ENCODE results near the gene ZNHIT1. TPM values are rescaled to one million over a fixed set of nuclear protein-coding genes. Genes with fewer than 3 reads are reported as not detected.
A peak's percentile ranks its signal among the peaks of the same experiment; 100 is the strongest.
"Not testable (repeated sequence)": the region's sequence is repeated elsewhere in the genome, so short reads cannot be mapped to it uniquely, and the experiment has no call there.

ZNHIT1 gene
- total RNA-seq, 1 donor from 2014 or later = 51.9 TPM

DNA sequence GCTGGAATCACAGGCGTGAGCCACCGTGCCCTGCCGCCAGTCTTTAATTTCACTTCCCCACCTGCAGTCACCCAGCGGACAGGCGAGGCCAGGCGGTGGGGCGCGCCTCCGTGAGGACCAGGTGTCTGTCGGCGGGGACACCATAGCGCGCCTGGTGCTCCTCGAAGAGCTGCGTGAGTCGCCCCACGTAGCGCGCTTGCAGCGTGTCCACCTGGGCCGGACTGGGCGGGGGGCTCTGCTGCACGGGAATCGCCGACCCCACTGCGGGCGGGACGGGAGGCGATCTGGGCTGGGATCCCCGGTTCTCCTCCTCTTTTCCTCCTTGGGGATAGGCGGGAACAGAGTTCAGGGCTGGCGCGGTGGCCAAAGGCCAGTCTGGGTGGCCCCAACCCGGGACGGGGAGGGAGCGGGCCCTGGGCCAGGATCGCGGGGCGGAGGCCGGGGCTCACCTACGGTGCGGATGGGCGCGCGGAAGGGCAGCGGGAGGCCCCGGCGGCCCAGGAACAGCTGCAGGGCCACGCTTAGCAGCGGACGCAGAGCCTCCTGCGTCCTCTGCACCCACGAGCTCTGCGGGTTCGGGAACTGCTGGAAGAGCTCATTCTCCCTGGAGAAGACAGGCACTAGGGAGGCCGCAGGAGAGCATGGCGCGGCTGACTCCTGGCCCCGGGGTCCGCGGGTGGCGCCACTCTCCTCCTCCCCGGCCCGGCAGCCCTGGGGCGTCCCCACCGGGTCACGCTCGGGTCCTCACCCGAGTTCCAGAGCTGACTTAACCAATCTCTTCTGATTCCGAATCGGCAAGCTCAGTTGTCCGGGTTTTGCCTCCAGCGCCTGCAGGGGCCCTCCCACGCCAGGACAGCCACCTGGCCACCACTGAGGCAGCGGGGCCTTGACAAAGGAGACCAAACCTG is 16.0 kb upstream of the ZNHIT1 start:
- peaks cover 48% of the 10 kb centered on the region for H3K27me3 ChIP-seq
- intact Hi-C loops (cut with DNase I) = no loop called here

DNA sequence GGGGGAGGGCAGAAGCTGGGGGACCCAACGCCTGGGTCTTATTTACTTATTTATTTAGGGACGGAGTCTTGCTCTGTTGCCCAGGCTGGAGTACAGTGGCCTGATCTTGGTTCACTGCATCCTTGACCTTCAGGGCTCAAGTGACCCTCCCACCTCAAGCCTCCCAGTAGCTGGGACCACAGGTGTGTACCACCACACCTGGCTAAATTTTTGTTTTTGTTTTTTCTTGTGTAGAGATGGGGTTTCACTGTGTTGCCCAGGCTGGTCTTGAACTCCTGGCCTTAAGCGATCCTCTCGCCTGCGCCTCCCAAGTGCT is 15.4 kb upstream of the ZNHIT1 start:
- H3K27me3 ChIP-seq = peaks cover 48% of the 10 kb centered on the region
- H3K9me3 ChIP-seq = no peaks in the 10 kb centered on the region
- no peak overlapping the region for H3K4me3 ChIP-seq
- intact Hi-C loops (cut with DNase I) = no loop called here
- peaks cover 4% of the 10 kb centered on the region for H3K36me3 ChIP-seq
- H3K27ac ChIP-seq = no peak overlapping the region
- TF ChIP-seq, protein P1, sequence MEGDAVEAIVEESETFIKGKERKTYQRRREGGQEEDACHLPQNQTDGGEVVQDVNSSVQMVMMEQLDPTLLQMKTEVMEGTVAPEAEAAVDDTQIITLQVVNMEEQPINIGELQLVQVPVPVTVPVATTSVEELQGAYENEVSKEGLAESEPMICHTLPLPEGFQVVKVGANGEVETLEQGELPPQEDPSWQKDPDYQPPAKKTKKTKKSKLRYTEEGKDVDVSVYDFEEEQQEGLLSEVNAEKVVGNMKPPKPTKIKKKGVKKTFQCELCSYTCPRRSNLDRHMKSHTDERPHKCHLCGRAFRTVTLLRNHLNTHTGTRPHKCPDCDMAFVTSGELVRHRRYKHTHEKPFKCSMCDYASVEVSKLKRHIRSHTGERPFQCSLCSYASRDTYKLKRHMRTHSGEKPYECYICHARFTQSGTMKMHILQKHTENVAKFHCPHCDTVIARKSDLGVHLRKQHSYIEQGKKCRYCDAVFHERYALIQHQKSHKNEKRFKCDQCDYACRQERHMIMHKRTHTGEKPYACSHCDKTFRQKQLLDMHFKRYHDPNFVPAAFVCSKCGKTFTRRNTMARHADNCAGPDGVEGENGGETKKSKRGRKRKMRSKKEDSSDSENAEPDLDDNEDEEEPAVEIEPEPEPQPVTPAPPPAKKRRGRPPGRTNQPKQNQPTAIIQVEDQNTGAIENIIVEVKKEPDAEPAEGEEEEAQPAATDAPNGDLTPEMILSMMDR (IDR thresholded peaks at IDR 0.05) = no peak
- no peak for DNase-seq
- peaks cover 6% of the 10 kb centered on the region for H3K4me1 ChIP-seq
- no peak for ATAC-seq

More for the DNA sequence above, 16.0 kb upstream of the ZNHIT1 start:
- no peak for DNase-seq
- peak; percentile 39 for ATAC-seq
- H3K36me3 ChIP-seq = no peaks in the 10 kb centered on the region
- H3K9me3 ChIP-seq = no peaks in the 10 kb centered on the region
- H3K4me3 ChIP-seq = no peak overlapping the region
- TF ChIP-seq, protein P1 (IDR thresholded peaks at IDR 0.05) = no peak
- H3K27ac ChIP-seq = no peak overlapping the region
- H3K4me1 ChIP-seq = peaks cover 6% of the 10 kb centered on the region

DNA sequence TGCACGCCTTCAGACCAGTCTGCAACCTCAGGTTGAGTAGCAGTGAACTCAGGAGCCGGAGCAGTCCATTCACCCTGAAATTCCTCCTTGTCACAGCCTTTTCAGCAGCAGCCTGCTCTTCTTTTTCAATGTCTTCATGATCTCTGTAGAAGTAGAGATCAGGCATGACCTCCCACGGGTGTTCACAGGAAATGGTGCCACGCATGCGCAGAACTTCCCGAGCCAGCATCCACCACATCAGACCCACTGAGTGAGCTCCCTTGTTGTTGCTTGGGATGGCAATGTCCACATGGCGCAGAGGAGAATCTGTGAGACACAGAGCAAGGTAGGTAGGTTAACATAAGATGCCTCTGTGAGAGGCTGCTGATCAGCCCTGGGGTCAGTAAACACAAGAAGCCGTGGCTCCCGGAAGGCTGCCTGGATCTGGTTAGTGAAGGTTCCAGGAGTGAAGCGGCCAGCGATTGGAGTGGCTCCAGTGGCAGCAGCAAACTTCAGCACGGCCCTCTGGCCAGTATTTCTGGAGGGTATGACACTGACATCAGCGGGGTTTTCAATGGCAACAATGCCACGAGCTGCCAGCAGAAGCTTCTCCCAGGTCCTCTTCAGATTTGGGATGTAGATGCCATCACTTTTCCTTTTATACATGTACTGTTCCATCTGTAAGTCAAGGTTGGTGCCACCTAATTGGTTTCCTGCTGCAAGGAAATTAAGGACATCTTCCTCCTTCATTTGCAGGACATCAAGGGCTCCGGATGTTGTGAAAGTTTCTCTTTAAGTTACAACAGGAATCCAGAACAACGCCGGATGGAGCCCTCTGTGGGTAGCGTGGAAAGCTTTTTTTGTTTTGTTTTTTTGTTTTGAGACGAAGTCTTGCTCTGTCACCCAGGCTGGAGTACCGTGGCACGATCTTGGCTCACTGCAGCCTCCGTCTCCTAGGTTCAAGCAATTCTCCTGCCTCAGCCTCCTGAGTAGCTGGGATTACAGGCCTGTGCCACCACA is 13.9 kb upstream of the ZNHIT1 start:
- H3K4me3 ChIP-seq; H3K27ac ChIP-seq; H3K9me3 ChIP-seq; DNase-seq; ATAC-seq; intact Hi-C loops (cut with DNase I); H3K4me1 ChIP-seq: not testable (repeated sequence)
- peaks cover 41% of the 10 kb centered on the region for H3K27me3 ChIP-seq
- peaks cover 16% of the 10 kb centered on the region for H3K36me3 ChIP-seq

DNA sequence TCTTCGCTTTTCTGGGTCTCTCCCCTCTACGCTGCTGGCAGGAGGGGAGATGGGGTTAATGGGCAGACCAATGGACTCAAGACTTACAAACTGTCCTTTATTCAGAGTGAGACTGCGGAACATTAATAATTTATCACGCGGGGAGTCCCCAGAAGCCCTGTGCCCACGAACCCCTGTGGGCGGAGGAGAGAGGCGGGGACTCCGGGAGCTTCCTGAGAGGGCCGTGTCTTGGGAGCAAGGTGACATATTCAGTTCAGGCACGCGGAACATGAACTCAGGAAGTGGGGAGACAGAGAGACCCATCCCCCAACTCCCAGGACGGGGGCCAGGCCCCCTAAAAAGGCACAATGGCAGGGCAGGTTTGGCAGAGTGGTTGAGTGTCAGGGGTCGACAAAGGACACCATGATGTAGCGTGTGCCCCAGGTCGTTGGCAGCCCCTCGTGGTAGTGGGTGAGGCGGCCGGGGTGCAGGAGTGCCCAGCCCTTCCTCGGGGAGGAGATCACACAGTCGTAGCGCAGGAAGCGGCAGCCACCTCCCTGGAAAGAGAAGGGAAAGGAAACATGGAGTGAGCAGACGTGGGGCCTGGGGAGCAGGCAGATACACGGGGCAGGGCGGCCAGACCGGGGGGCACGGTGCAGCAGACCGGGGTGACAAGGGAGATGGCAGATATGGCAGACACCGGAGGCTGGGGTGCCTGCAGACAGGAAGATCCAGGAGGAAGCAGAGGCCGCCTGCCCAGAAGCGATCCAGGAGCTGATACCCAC is 11.9 kb upstream of the ZNHIT1 start:
- Histone ChIP-seq H3K36me3 (peaks cover 36% of the 10 kb centered on the region), H3K27ac (no peak overlapping the region), H3K9me3 (no peaks in the 10 kb centered on the region), H3K4me1 (peaks cover 6% of the 10 kb centered on the region), H3K27me3 (peaks cover 23% of the 10 kb centered on the region), H3K4me3 (no peak overlapping the region)
- DNase-seq (no peak), ATAC-seq (no peak)
- intact Hi-C loops (cut with DNase I) = no loop called here
- TF ChIP-seq, protein P1 (IDR thresholded peaks at IDR 0.05) = no peak

DNA sequence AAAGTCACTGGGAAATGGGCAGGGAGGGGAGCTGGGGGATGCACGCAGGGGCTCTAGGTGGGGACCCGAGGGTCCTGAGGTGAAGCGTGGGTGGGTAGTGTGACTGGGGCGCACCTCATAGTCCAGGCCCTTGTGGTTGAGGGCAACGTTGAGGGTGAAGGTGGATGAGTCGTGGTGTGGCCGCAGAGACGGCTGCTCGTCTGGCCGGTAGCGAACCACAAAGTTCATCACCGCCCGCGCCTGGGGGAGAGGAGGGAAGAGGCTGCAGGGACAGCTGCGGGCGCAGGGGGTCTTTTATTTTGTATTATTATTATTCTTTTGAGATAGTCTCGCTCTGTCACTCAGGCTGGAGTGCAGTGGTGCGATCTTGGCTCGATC is 11.3 kb upstream of the ZNHIT1 start:
- Histone ChIP-seq H3K27ac (no peak overlapping the region), H3K9me3 (no peaks in the 10 kb centered on the region), H3K4me1 (peaks cover 6% of the 10 kb centered on the region), H3K36me3 (peaks cover 42% of the 10 kb centered on the region), H3K27me3 (peaks cover 18% of the 10 kb centered on the region), H3K4me3 (no peak overlapping the region)
- intact Hi-C loops (cut with DNase I) = no loop called here
- no peak for ATAC-seq
- TF ChIP-seq, protein P1 (IDR thresholded peaks at IDR 0.05) = no peak
- DNase-seq = no peak
